ENCODE results near the gene AFF2.

Gene AFF2

GRCh38 chrX:148517176-148517575, 16.8 kb downstream of the AFF2 start:
- no peaks in the 10 kb centered on the region for H3K4me1 ChIP-seq (ENCODE audit: low read length)
- DNase-seq = no peak

GRCh38 chrX:148522006-148522405, 21.6 kb downstream of the AFF2 start:
- no peak for DNase-seq
- TF ChIP-seq CTCF (IDR thresholded peaks at IDR 0.05; ENCODE audit: low read length) (no peak), EZH2phosphoT487 (IDR thresholded peaks at IDR 0.05; ENCODE audit: low read length) (no peak), EZH2 (optimal IDR thresholded peaks at IDR 0.05; ENCODE audit: low read depth, low read length) (no peak)

More at GRCh38 chrX:148517176-148517575, 16.8 kb downstream of the AFF2 start:
- Histone ChIP-seq H3K36me3 (replicated peaks; ENCODE audit: insufficient read depth, low read length) (no peaks in the 10 kb centered on the region), H3K9me3 (replicated peaks; ENCODE audit: insufficient read depth, low read length) (no peaks in the 10 kb centered on the region), H3K4me2 (ENCODE audit: low read depth, low read length) (no peak overlapping the region), H3K4me3 (ENCODE audit: low read length) (no peak overlapping the region), H3K9ac (ENCODE audit: low read length) (no peak overlapping the region), H3K27me3 (replicated peaks; ENCODE audit: insufficient read depth, low read length) (no peaks in the 10 kb centered on the region), H3F3A (ENCODE audit: insufficient read depth, low read length) (no peaks in the 10 kb centered on the region), H3K27ac (ENCODE audit: low read length) (no peak overlapping the region), H2AFZ (ENCODE audit: low read length) (no peak overlapping the region), H4K20me1 (ENCODE audit: insufficient read depth, low read length) (no peaks in the 10 kb centered on the region), H3K9me2 (replicated peaks; ENCODE audit: insufficient read depth, low read length) (no peaks in the 10 kb centered on the region), H3K79me2 (ENCODE audit: low read length) (no peaks in the 10 kb centered on the region)
- no peak for TF ChIP-seq EZH2 (optimal IDR thresholded peaks at IDR 0.05; ENCODE audit: low read depth, low read length)
- TF ChIP-seq EZH2phosphoT487 (IDR thresholded peaks at IDR 0.05; ENCODE audit: low read length) = no peak
- no peak for TF ChIP-seq CTCF (IDR thresholded peaks at IDR 0.05; ENCODE audit: low read length)

GRCh38 chrX:148523303-148524080, 23.1 kb downstream of the AFF2 start:
- H2AFZ ChIP-seq (ENCODE audit: low read length) = no peak overlapping the region
- no peaks in the 10 kb centered on the region for H3K79me2 ChIP-seq (ENCODE audit: low read length)
- H3K36me3 ChIP-seq (replicated peaks; ENCODE audit: insufficient read depth, low read length) = no peaks in the 10 kb centered on the region
- H4K20me1 ChIP-seq (ENCODE audit: insufficient read depth, low read length) = no peaks in the 10 kb centered on the region
- no peaks in the 10 kb centered on the region for H3F3A ChIP-seq (ENCODE audit: insufficient read depth, low read length)
- H3K9me2 ChIP-seq (replicated peaks; ENCODE audit: insufficient read depth, low read length) = no peaks in the 10 kb centered on the region
- H3K9me3 ChIP-seq (replicated peaks; ENCODE audit: insufficient read depth, low read length) = no peaks in the 10 kb centered on the region
- TF ChIP-seq CTCF (IDR thresholded peaks at IDR 0.05; ENCODE audit: low read length) (no peak), EZH2phosphoT487 (IDR thresholded peaks at IDR 0.05; ENCODE audit: low read length) (no peak), EZH2 (optimal IDR thresholded peaks at IDR 0.05; ENCODE audit: low read depth, low read length) (no peak)
- H3K27me3 ChIP-seq (replicated peaks; ENCODE audit: insufficient read depth, low read length) = no peaks in the 10 kb centered on the region
- no peak overlapping the region for H3K27ac ChIP-seq (ENCODE audit: low read length)
- H3K9ac ChIP-seq (ENCODE audit: low read length) = no peak overlapping the region
- no peaks in the 10 kb centered on the region for H3K4me1 ChIP-seq (ENCODE audit: low read length)
- DNase-seq = no peak
- H3K4me2 ChIP-seq (ENCODE audit: low read depth, low read length) = no peak overlapping the region
- no peak overlapping the region for H3K4me3 ChIP-seq (ENCODE audit: low read length)

More at GRCh38 chrX:148522006-148522405, 21.6 kb downstream of the AFF2 start:
- Histone ChIP-seq H3K79me2 (ENCODE audit: low read length) (no peaks in the 10 kb centered on the region), H3K9ac (ENCODE audit: low read length) (no peak overlapping the region), H3K4me2 (ENCODE audit: low read depth, low read length) (no peak overlapping the region), H4K20me1 (ENCODE audit: insufficient read depth, low read length) (no peaks in the 10 kb centered on the region), H3K4me3 (ENCODE audit: low read length) (no peak overlapping the region), H2AFZ (ENCODE audit: low read length) (no peak overlapping the region), H3K27ac (ENCODE audit: low read length) (no peak overlapping the region), H3K27me3 (replicated peaks; ENCODE audit: insufficient read depth, low read length) (no peaks in the 10 kb centered on the region), H3K36me3 (replicated peaks; ENCODE audit: insufficient read depth, low read length) (no peaks in the 10 kb centered on the region), H3K4me1 (ENCODE audit: low read length) (no peaks in the 10 kb centered on the region), H3K9me3 (replicated peaks; ENCODE audit: insufficient read depth, low read length) (no peaks in the 10 kb centered on the region), H3F3A (ENCODE audit: insufficient read depth, low read length) (no peaks in the 10 kb centered on the region), H3K9me2 (replicated peaks; ENCODE audit: insufficient read depth, low read length) (no peaks in the 10 kb centered on the region)
